ENCODE data around the gene FXYD4. TPM values are rescaled to one million over a fixed set of nuclear protein-coding genes. Genes with fewer than 3 reads are reported as not detected.
A peak's percentile ranks its signal among the peaks of the same experiment; 100 is the strongest.

Gene FXYD4
- total and polyA plus RNA-seq, 11 donors = 0.14 TPM; not detected in 10

DNA sequence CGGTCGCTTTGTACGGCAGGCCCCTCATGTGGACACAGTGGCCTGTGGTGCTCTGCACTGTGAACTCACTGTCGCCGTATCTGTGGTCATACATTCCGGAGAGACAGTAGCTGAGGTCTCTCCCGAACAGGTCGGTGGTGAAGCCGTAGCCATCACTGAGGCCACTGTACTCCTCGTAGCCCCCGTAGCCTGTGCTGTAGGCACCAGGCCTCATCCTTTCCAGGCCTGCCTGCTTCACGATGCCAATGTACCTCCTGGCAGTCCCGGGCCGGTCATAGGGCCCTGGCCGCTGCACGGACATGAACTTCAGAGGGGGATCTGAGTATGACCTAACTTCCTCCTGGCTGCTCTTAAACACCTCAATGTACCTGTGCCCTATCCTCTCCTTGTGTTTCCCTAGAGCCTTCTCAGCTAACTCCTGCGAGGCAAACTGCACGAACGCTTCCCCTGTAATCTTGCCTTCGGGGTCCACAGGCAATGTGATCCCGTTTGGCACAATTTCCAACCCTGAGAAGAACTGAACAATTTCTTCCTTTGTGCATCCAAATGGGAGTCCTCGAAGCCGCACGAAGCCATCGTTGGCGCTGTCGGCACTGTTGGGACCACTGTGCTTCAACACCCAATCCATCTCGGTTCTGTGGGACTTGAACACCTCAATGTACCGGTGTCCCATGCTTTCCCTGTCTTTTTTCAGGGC is 15.7 kb downstream of the FXYD4 start:
- Histone ChIP-seq H3K4me1 (peaks cover 0 to 35% (median 16%) of the 10 kb centered on the region in 12 donors), H3K9me3 (no peaks in the 10 kb centered on the region), H3K36me3 (peaks cover 0 to 77% (median 71%) of the 10 kb centered on the region in 9 donors), H3K27me3 (no peaks in the 10 kb centered on the region), H3K4me3 (no peak overlapping the region), H3K27ac (no peak overlapping the region)
- intact Hi-C loops (cut with DNase I) = no loop called here
- DNase-seq (no peak), ATAC-seq (no peak)
- 91 to 94% (median 92%) methylated on average over 27 to 29 of the region's 29 CpGs for WGBS, 4 donors
- no peak for TF ChIP-seq POLR2A (IDR thresholded peaks at IDR 0.05)
- TF ChIP-seq, protein P1, sequence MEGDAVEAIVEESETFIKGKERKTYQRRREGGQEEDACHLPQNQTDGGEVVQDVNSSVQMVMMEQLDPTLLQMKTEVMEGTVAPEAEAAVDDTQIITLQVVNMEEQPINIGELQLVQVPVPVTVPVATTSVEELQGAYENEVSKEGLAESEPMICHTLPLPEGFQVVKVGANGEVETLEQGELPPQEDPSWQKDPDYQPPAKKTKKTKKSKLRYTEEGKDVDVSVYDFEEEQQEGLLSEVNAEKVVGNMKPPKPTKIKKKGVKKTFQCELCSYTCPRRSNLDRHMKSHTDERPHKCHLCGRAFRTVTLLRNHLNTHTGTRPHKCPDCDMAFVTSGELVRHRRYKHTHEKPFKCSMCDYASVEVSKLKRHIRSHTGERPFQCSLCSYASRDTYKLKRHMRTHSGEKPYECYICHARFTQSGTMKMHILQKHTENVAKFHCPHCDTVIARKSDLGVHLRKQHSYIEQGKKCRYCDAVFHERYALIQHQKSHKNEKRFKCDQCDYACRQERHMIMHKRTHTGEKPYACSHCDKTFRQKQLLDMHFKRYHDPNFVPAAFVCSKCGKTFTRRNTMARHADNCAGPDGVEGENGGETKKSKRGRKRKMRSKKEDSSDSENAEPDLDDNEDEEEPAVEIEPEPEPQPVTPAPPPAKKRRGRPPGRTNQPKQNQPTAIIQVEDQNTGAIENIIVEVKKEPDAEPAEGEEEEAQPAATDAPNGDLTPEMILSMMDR (IDR thresholded peaks at IDR 0.05) = no peak

DNA sequence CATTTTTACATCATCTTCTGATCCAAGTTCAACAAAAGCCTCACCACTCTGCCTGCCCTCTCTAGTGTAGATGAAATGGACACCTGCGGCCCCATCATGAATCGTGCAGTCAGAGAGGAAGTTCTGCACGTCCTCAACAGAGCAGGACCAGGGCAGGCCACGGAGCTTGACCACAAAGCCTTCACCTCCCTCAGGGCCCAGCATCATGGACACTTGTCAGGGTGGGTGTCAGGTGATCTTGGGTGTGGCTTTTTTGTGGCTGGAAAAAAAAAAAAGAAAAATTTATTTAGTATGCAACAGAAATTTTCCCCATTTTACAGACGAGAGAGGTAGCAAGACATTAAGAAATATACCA is 16.2 kb downstream of the FXYD4 start:
- intact Hi-C loops (cut with DNase I) = no loop called here
- no peak overlapping the region for H3K4me3 ChIP-seq
- DNase-seq (no peak), ATAC-seq (no peak)
- TF ChIP-seq, protein P1 (IDR thresholded peaks at IDR 0.05) = no peak
- TF ChIP-seq POLR2A (IDR thresholded peaks at IDR 0.05) = no peak
- peaks cover 0 to 82% (median 76%) of the 10 kb centered on the region in 9 donors for H3K36me3 ChIP-seq
- H3K4me1 ChIP-seq = peaks cover 0 to 35% (median 16%) of the 10 kb centered on the region in 12 donors
- H3K27me3 ChIP-seq = no peaks in the 10 kb centered on the region
- H3K27ac ChIP-seq = no peak overlapping the region
- WGBS, 4 donors = 61 to 72% (median 70%) methylated on average over 5 of the region's 5 CpGs
- no peaks in the 10 kb centered on the region for H3K9me3 ChIP-seq

DNA sequence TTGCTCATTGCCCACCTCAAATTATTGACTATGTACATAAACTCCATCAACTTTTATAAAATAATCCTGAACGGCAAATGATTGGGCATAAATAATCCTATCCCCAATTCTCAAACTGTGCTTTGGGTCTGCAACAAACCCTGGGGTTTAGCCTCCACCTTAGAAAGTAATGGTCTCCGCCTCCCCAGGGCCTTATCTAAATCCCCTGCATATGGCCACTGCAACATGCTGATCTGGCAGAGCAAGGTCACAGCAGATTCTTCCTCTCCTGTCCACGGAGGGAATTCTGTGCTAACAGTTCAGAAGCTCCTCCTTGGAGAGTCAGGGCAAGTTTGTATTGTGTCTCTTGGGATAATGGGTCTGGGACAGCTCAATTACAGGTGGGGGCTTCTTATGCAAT is 18.4 kb downstream of the FXYD4 start:
- Histone ChIP-seq H3K27ac (peak overlapping the region in 2 of 12 donors; percentile 10 to 27), H3K9me3 (no peaks in the 10 kb centered on the region), H3K36me3 (peaks cover 0 to 100% (median 98%) of the 10 kb centered on the region in 9 donors), H3K4me3 (no peak overlapping the region), H3K27me3 (no peaks in the 10 kb centered on the region), H3K4me1 (peaks cover 0 to 56% (median 17%) of the 10 kb centered on the region in 12 donors)
- TF ChIP-seq, protein P1 (IDR thresholded peaks at IDR 0.05) = no peak
- TF ChIP-seq POLR2A (IDR thresholded peaks at IDR 0.05) = no peak
- intact Hi-C loops (cut with DNase I) = no loop called here
- ATAC-seq (no peak), DNase-seq (no peak)
- 53 to 56% (median 54%) methylated on average over 3 of the region's 3 CpGs for WGBS, 4 donors

DNA sequence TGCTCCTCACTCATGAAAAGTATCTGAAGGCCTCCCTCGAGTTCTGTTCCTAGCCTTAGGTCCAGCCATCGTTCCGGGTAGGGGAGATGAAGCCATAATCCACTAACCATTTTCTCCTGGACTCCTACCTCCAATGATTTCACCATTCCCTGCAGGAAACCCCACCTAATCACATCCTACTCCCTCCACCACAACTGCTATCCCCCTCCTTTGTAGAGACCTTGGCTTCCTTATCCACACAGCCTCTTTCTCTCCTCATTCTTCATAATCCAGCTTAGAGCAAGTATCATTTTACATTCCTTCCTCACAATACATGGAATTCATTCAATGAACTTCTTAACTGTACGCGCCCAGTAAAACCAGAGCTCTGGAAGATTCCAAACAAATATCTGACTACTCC is 18.9 kb downstream of the FXYD4 start:
- WGBS, 4 donors = 65 to 74% (median 71%) methylated on average over 5 of the region's 5 CpGs
- intact Hi-C loops (cut with DNase I) = no loop called here

More for the DNA sequence above, 18.9 kb downstream of the FXYD4 start:
- TF ChIP-seq, protein P1 (IDR thresholded peaks at IDR 0.05) = no peak
- TF ChIP-seq POLR2A (IDR thresholded peaks at IDR 0.05) = no peak
- peaks cover 0 to 100% (median 93%) of the 10 kb centered on the region in 9 donors for H3K36me3 ChIP-seq
- H3K27ac ChIP-seq = peak overlapping the region in 4 of 12 donors; percentile 5 to 27 (median 14)
- DNase-seq (no peak), ATAC-seq (no peak)
- no peaks in the 10 kb centered on the region for H3K9me3 ChIP-seq
- no peaks in the 10 kb centered on the region for H3K27me3 ChIP-seq
- peaks cover 0 to 60% (median 20%) of the 10 kb centered on the region in 12 donors for H3K4me1 ChIP-seq
- H3K4me3 ChIP-seq = no peak overlapping the region
